GM19328 (cell line): ENCODE measurements around the gene SF3A2.
A peak's percentile ranks its signal among the peaks of the same experiment; 100 is the strongest.

ENCODE experiments used
- ATAC-seq: cut with Tn5 transposase; IDR thresholded peaks from one replicate; pipeline ENCODE4 v1.9.1; 2021; ENCODE audit warnings: mild to moderate bottlenecking, moderate library complexity; ENCODE audit not compliant: unreplicated experiment

The SF3A2 gene

DNA sequence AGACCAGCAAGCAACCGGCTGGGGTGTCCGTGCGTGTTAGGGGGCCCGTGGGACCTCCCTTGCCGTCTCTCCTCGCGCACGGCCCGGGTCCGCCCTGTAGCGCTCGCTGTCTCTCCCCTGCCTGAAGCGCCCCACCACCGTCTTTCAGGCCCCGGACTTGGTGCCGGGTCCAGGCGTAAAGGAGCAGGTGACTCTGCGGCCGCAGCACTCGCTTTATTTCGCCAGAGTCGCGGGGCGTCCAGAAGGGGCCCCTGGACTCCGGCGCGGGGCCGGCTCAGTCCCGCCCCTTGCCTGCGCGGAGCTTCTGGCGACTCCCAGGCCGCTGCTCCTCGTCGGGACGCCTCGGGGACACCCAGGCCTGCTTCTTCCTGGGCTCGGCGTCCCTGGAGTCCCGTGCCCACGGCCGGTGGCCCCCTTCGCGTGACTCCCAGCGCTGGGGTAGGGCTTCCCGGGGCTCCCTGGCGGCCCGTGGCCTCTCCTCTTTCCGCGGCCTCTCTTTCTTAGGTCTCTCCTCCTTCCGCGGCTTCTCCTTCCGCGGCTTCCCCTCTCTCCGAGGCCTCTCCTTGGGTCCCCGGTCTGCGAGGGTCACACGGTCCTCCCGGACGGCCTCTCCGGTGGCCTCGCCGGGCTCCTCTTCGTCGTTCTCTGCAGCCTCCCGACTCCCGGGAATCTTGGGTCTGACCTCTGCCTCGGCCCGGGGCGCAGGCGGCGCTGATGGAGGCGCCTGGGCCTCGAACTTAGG lies 15.6 kb downstream of the SF3A2 start:
- ATAC-seq, result no peak

DNA sequence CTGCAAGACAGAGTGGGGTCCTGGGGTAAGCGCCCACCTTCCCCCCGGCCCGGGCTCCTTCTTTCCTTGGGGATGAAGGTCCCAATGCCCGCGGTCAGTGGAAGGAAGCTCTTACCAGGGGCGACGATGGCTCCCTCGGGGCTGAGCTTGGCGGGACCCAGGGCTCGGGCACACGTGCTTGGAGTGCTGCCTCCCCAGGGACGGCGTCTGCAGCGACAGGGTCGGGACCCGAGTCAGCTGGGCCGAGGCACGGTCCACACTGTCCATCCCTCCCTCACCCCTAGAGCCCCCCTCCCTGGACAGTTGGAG lies 16.1 kb downstream of the SF3A2 start:
- ATAC-seq, result no peak

DNA sequence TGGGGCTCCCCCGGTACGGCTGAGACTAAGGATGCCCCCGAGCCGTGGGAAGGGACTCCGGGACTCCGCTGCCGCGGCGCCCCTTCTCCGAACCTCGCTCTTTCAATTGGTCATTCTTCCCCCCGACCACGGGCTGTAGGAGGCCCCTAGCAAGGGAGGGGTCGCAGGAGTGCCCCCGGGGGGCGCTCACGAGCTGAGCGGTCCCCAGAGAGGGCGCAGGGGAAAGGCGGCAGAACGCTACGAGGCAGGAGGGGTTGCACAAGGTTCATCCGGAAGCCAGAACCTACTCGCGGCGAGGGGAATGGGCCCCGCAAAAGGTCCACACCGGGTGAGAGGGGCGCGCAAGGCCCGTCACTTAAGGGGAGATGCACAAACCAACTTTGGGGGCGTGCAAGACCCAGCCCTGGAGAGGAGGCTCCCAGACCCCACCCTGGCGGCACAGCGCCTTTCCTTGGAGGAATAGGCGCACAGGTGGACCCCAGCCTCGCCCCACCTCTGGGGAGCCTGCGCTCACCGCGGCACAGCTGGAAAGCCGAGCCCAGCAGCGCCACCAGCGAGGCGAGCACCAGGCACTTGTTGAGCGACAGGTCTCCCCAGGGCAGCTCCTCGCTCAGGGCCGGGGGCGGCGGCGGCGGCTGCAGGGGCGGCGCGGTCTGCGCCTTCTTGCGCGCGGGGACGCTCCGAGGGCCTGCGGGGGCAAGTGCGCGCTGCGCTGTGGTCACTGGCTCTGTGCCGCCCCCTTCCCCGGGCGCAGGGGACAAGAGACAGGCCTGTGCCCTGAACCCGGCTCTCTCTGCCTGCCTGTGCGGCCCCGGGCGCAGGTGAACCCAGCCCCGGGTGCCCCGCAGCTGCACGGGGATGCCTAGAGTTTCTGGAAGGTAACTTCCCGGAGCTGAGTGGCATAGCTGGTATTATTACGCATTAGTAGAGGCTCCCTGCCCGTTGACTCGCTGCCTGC lies 16.8 kb downstream of the SF3A2 start:
- no peak for ATAC-seq

DNA sequence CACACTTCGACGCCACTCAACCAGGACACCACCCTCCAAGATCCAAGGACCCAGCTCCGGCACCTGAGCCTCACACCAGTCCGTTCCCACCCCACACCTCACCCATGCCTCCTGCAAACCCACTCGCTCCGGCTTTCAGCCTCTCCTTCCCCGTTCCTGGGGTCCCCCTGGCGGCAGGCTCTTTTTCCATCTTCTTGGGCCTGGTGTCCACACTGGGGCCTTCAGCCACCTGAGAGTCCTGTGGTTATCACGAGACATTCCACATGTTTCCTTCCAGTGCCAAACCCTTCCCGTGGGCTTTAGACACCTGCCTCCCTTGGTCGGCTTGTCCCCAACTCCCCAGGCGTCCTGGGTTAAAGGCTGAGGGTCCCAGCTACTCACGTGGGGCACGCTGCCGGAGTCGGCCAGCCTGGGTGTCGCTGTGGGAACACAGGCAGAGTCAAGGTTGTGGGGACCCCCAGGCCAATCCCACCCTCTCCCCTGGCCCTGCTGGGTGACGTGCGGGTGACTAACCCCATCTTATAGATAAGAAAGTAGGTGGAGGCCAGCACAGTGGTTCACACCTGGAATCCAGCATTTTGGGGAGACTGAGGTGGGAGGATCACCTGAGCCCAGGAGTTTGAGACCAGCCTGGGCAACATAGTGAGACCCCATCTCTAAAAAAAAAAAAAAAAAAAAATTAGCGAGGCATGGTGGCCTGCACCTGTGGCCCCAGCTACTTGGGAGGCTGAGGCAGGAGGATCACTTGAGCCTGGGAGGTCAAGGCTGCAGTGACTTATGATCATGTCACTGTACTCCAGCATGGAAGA lies 17.6 kb downstream of the SF3A2 start:
- no peak for ATAC-seq

DNA sequence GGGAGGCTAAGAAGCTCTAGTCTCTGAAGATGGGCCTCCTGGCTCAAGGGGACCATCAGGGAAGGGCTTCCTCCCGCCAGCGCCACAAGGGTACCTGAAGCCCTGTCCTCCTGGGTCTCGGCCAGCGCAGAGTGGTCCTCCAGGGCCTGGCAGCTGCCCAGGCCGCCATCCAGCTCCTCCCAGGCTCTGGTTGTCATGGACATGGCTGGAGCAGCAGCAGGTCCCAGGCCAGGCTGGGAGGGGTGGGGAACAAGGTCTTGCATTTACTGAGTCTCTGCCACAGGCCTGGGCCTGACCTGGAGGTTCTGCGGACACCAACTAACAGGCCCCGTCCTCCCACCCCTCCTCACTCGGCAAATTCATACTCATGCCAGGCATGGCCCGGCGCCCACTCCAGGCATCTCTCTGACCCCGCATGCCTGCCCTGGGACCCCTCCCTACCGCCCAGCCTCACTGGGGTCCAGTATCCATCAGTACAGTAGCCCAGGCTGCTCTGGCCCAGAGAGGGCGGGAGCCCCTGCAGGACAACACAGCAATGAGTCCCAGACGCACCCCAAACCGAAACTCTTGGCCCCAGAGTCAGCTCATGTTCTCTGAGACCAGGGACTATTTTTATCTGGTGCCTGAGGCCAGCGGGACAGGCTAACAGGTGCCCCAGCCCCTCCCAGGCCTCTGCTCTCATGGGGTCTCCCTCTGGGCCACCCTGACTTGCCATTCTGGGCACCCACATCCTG lies 18.7 kb downstream of the SF3A2 start:
- no peak for ATAC-seq

DNA sequence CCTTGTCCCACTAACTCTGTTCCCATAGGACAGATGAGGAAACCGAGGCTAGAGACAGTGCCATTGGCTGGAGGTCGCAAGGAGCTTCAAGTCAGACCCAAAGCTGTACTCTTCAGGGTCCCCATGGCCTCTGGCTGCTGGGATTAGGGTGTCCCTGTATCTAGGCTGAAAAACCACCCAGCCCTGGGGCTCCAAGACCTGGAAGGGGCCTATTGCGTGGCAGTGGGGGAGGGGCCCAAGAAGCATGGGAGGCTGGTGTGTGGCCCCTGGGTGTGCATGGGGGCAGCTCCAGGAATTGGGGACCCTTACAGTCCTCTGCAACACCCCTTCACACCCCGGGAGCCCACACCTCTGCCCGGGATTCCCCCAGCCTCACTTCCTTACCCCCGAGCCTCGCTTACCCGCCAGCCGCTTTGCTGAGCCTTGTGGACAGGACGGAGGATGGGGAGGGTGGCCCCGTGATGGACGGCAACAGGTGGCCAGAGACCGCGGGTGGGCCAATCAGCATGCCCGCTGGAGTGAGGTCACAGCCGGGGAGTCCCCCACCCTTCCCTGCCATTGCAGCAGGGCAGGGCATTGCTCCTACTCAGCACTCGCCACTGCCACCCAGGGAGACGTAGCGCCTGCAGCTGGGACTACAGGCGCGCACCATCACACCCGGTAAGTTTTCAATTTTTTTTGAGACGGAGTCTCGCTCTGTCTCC lies 19.5 kb downstream of the SF3A2 start, which contains the start of gene JSRP1:
Gene JSRP1, minus strand, starts transcription at position 436 of the 704 bp plus-strand sequence. CDS start 1,103 bp downstream, outside the sequence.
- no peak for ATAC-seq

DNA sequence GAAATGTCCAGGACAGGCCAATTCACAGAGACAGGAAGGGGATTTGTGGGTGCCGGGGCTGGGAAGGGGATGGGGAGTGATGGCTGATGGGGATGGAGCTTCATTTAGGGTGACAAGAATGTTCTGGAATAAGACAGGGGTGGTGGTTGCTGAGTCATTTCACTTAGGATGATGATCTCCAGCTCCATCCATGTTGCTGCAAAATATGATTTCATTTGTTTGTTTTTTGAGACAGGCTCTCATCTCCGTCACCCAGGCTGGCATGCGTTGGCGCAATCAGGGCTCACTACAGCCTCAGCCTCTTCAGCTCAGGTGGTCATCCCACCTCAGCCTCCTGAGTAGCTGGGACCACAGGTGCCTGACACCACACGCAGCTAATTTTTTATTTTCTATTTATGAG lies 22.7 kb downstream of the SF3A2 start:
- ATAC-seq, result no peak

DNA sequence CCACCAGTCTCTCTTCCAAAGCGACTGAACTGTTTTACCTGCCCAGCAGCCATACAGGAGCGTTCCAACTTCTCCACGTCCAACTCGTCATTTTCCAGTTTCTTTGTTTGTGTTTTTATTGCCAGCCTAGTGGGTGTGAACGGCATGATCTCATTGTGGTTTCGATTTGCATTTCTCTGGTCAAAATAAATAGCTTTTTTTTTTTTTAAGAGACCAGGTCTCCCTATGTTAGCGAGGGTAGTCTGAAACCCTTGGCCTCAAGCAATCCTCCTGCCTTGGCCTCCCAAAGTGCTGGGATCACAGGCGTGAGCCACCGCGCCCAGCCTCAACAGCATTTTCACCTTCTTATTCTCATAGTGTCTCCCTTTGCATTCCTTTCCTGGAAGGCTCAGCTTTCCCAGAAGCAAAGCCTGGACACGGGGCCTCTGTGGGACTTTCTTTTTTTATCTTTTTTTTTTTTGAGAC lies 23.7 kb downstream of the SF3A2 start:
- no peak for ATAC-seq

DNA sequence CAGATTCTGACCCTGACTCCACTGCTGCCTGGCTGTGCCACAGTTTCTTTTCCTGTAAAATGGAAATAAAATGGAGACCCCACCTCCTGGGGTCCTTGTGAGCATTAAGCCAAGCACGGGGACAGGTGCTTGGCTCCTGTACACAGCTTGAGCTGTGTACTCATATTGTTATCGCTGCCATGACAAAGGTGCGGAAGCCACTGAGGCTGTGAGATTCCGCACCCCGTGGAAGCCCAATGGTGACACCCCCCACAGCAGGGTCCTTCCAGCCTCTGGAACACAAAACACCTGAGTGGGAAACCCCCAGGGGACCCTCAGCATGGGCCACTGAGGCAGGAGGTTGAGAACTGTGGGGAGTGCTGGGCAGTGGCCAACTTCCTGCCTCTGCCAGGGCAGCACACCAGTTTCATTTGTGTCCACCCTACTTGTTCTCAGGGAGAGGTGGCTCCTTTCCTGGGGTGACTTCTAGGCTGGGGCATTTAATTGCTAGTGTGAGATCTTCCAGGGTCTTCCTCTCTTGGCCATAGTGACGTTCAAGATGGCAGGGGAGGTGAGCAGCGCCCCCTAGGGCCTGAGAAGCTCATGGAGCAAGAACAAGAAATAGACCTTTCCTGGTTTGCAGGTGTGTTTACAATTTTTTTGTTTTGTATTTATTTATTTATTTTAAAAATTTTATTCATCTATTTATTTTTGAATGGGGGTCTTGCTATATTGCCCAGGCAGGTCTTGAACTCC lies 25.0 kb downstream of the SF3A2 start:
- no peak for ATAC-seq

DNA sequence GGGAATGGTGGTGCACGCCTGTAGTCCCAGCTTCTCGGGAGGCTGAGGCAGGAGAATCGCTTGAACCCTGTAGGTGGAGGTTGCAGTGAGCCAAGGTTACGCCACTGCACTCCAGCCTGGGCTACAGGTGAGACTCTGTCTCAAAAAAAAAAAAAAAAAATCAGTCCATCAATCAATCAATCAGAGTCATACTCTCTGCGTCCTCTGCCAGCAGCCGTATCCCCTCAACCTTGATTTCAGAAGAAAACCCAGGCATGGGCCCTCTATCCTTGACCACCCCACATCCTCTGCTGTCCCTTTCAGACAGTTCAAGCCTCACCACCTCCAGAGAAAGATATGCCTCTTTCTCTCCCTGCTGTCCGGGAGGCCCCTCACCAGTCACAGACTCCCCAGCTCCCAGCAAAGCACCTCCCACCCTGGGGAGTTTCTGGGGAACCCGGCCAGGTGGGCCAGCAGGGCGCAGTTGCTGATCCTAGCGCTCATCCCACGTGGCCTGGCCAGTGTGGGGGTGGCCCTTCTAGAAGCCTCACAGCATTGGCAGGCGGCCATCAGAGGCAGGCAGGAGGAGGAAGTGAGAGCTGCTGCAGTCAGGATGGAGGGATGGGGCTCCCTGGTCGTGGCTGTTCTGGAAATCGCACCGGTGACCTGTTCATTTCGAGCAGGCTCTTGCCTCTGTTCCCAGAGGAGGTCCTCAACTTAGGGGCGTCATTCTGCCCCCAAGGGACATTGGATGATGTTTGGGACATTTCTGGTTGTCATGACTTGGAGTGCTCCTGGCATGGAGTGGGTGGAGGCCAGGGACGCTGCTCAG lies 29.8 kb downstream of the SF3A2 start:
- ATAC-seq, result no peak

DNA sequence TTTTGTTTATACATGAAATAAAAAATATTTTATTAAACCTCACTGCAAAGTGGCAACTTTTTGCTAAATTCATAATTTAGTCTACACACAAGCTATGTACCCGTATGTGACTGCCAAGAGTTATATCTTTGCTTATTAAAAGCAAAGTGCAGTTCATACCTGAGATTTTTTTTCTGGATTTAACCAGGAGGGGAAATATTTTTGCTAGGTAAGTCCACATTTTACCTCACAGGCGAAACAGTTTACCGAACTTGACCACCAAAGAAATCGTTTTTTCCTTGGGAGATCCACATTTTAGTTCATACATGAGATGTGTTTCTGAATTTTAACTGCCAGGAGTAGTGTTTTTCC lies 31.8 kb downstream of the SF3A2 start:
- no peak for ATAC-seq

DNA sequence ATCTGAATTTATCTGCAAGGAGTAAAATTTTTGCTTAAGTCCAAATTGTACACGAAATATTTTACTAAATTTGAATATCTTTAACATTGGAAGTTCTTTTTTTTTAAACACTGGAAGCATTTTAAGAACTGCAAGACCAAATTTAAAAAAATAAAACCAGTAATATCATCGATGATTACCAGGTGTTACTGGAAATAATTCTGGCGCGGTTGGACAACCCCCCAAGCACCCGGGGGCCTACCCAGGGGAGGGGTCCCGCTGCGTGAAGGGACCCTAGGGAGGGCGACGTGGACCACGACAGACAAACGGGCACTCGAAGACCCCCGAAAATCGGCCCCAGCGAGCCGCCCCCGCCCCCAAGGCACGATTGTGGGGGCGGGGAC lies 32.2 kb downstream of the SF3A2 start:
- no peak for ATAC-seq

DNA sequence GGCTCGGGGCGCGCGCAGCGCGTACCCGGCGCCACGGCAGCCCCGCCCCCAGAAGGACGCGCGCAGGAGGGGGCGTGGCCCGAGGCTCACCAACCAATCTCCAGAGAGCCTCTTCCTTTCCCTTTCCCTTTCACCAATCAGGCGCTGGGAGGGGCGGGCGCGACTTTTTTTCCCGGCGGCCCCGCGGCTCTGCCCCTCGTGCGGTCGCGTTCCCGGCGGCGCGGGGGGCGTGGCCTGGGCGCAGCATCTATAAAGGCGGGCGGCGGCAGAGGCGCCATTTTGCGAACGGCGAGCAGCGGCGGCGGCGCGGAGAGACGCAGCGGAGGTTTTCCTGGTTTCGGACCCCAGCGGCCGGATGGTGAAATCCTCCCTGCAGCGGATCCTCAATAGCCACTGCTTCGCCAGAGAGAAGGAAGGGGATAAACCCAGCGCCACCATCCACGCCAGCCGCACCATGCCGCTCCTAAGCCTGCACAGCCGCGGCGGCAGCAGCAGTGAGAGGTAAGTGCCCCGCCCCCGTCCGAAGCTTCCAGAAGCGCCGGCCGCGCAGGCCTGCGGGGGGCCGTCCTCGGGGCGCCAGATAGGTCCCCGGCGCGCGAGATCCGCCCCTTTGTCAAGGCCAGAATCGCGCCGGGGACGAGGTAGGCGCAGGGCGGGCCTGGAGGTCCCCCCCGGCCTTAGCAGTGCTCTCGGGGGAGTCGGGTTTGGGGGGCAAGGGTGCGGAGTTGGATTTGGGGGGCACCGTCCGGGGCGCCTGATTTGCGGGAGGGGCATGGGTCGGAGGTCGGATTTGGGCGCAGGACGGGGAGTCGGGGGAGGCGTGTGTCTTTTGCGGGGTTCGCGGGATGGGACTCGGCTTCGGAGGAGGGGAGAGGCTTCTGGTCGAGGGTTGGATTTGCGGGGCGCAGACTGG lies 32.9 kb downstream of the SF3A2 start:
- peak; percentile 60 for ATAC-seq

DNA sequence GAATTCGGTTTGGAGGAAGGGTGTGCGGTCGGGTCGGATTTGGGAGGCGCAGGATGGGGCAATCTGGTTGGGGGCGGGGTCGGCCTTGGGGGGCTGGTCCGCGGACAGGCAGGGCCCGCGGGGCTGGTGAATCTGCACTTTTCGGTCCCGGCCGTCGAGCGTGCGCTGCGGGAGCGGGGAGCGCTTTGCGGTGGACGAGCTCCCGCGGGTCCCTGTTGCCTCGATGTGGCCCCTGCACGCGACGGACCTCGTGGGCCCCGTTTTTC lies 33.5 kb downstream of the SF3A2 start:
- ATAC-seq, result no peak

DNA sequence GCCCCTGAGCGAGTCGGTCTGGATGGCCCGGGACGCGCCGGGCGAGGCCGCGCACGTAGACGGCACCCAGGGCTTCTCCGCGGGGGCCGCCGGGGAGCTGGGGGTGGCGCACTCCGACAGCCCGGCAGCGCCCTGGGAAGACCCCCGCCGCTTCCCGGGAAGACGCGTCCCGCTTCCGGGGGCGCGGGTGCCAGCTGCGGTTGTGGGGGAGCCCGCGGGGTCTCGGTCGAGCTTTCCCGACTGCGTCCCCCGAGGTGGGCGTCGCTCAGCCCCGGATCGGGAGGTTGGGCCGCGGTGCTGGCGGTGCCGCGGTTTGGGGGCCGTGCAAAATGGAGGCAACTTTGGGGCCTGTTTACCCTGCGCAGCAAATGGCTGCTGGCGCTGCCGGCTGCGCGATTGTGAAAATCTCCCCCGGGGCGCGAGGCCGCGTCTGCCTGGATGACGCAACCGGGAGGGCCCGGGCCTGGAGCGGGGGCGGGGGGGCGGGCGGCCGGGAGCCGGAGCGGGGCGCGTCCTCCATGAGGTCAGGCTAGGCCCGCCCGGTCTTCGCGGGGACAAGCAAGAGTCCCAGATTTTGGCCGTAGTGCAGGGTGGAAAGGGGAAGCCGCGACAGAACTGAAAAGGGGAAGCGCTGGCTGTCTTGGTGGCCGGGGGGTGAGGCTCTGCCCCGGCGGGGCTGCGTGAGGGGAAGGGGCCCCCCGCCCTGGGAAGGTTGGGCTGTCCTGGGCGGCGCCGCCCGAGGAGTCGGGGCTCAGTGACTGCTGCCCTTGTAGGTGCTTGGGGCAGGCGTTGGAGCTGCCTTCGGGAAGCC lies 34.0 kb downstream of the SF3A2 start:
- ATAC-seq, result no peak

DNA sequence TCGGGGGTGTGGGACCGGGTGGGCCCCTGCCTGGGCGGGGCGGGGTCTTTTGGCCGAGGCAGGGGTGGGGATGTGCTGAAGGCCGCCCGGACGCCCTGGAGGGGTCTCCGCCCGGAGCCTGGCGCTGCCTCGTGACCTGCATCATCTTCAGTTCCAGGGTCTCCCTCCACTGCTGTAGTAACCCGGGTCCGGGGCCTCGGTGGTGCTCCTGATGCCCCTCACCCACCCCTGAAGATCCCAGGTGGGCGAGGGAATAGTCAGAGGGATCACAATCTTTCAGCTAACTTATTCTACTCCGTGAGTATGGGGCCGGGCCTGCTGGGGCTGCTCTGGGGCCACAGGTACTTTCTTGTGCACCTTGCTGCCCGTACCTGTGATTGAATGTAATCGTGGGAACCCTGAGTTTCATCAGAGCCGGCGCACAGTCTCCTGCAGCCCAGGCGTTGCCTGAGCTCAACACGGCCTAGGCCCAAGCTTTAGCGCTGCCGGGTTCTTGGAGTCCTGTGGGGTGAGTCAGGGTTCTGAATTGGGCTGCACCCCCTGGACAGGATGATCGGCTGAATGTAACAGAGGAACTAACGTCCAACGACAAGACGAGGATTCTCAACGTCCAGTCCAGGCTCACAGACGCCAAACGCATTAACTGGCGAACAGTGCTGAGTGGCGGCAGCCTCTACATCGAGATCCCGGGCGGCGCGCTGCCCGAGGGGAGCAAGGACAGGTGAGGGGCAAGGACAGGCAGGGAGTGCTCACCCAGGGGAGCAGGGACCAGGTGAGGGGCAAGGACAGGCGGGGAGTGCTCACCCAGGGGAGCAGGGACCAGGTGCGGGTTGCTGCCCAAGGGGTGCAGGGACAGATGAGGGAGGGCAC lies 34.8 kb downstream of the SF3A2 start:
- no peak for ATAC-seq
